Mucosa of rectum (tissue), 2 donors: ENCODE data around the gene NOS3.

ENCODE experiments used
- H3K27ac ChIP-seq, 2 donors: one replicate each; pipeline ENCODE4 v1.7.0; 2013; ENCODE audit warnings: inconsistent platforms in 2 of 2, low read depth in 2 of 2, low read length in 2 of 2
- H3K27me3 ChIP-seq, 2 donors: one replicate each; pipeline ENCODE4 v1.7.0; 2013; ENCODE audit warnings: low read length in 2 of 2; ENCODE audit not compliant: control insufficient read depth in 2 of 2, insufficient read depth in 2 of 2
- H3K36me3 ChIP-seq, 2 donors: one replicate each; pipeline ENCODE4 v1.7.0; 2013; ENCODE audit warnings: low read length in 2 of 2; ENCODE audit not compliant: control insufficient read depth in 2 of 2, insufficient read depth in 2 of 2
- H3K4me1 ChIP-seq, 2 donors: one replicate each; pipeline ENCODE4 v1.7.0; 2013; ENCODE audit warnings: low read length in 2 of 2, mild to moderate bottlenecking in 1 of 2; ENCODE audit not compliant: control insufficient read depth in 2 of 2, insufficient read depth in 2 of 2
- H3K4me3 ChIP-seq, 2 donors: one replicate each; pipeline ENCODE4 v1.7.0; 2013; ENCODE audit warnings: low read length in 2 of 2
- H3K9ac ChIP-seq, 2 donors: one replicate each; pipeline ENCODE4 v1.7.0; 2013; ENCODE audit warnings: low read length in 2 of 2, low read depth in 1 of 2, mild to moderate bottlenecking in 1 of 2
- H3K9me3 ChIP-seq, 2 donors: one replicate each; pipeline ENCODE4 v1.7.0; 2013; ENCODE audit warnings: low read length in 2 of 2; ENCODE audit not compliant: control insufficient read depth in 2 of 2
- donor health status: healthy.
- donor health status: Normal muscosa, but diverticular disease.

Gene NOS3

DNA sequence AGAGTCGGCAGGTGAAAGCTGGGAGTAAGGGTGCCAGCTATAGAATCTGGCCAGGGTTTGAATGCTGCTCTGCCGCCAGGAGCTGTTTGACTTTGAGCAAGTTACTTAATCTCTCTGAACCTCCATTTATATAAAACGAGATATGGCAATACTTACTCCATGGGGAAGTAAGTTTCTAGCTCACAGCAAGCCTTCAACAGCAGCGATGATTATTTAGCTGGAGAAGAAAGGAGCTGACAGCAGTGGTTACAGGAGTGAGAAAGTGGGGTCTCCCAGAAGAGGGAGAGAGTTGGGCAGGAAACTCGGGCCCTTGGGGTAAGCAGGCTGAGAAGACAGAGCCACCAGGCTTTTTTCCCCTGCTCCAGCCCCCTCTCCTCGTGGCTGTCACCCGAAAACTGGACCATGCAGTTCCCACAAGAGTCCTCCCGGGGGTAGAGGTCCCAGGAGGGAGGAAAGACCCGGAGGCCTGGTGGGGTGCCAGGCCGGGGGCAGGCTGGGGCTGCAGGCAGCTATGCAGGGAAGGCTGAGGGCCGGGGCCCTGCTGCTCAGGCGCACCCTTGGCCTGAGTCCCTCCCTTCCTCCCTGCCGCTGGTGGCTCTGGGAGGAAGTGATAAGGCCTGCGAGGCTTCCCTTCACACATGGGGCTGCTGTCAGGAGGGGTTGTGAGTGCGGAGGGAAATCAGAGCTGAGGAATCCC is 3.5 kb downstream of the NOS3 start:
- no peak overlapping the region for H3K9ac ChIP-seq
- no peaks in the 10 kb centered on the region for H3K4me1 ChIP-seq
- H3K27ac ChIP-seq: no peak overlapping the region
- H3K36me3 ChIP-seq: no peaks in the 10 kb centered on the region
- no peaks in the 10 kb centered on the region for H3K27me3 ChIP-seq
- H3K9me3 ChIP-seq: no peaks in the 10 kb centered on the region
- no peak overlapping the region for H3K4me3 ChIP-seq

DNA sequence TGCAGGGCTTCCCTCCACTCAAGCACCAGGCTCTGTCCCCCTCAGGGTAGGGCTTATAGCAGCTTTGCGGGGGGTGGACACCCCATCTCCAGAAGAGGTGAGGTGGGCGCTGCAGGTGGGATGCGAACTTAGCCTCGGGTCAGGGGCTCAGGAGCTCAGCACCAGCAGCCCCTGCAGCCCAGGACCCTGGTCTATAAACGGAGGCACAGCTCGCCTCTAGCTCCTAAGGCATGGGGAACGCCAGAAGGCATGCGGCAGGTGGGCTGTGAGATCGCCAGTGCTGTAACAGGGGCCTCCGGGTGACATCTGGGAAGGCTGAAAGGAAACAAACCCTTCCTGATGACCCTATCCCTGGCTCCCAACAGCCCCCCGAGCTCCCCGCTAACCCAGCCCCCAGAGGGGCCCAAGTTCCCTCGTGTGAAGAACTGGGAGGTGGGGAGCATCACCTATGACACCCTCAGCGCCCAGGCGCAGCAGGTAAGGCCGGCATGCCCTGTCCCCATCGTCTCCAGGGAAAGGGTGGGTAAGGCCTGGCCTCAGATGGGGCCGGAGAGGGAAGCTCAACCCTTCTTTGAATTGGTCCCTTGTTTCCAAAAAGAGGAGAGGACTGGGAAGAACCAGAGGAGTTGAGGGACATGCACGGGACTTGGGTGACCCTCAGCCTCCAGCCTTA is 4.2 kb downstream of the NOS3 start:
- no peak overlapping the region for H3K27ac ChIP-seq
- no peaks in the 10 kb centered on the region for H3K27me3 ChIP-seq
- no peak overlapping the region for H3K4me3 ChIP-seq

DNA sequence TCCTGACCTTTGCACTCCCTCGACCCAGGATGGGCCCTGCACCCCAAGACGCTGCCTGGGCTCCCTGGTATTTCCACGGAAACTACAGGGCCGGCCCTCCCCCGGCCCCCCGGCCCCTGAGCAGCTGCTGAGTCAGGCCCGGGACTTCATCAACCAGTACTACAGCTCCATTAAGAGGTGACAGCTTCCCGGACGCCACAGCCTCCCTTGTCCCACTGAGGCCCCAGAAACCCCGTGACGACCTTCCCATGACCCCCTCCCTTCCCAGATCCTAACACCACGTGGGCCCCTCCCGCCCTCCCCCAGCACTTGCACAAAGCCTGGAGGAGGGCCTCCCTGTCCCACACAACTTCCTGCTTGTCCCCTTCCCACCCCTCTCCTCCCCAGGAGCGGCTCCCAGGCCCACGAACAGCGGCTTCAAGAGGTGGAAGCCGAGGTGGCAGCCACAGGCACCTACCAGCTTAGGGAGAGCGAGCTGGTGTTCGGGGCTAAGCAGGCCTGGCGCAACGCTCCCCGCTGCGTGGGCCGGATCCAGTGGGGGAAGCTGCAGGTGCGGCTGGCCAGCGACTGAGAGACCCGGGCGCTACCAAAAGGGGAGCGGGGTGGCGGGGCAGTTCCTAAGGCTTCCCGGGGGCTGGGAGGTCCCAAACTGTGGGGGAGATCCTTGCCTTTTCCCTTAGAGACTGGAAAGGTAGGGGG is 5.7 kb downstream of the NOS3 start:
- Histone ChIP-seq H3K9me3 (no peaks in the 10 kb centered on the region), H3K27ac (no peak overlapping the region), H3K36me3 (no peaks in the 10 kb centered on the region), H3K9ac (no peak overlapping the region), H3K27me3 (no peaks in the 10 kb centered on the region), H3K4me1 (no peaks in the 10 kb centered on the region), H3K4me3 (no peak overlapping the region)

More for the DNA sequence above, 4.2 kb downstream of the NOS3 start:
- H3K4me1 ChIP-seq: no peaks in the 10 kb centered on the region
- H3K9ac ChIP-seq: no peak overlapping the region
- no peaks in the 10 kb centered on the region for H3K36me3 ChIP-seq
- H3K9me3 ChIP-seq: no peaks in the 10 kb centered on the region

DNA sequence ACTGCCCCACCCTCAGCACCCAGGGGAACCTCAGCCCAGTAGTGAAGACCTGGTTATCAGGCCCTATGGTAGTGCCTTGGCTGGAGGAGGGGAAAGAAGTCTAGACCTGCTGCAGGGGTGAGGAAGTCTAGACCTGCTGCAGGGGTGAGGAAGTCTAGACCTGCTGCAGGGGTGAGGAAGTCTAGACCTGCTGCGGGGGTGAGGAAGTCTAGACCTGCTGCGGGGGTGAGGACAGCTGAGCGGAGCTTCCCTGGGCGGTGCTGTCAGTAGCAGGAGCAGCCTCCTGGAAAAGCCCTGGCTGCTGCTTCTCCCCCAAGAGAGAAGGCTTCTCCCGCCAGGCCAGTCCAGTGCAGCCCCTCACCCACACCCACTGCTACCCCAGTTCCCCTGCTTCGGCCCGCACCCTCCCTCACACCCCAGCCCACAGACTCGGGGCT is 6.3 kb downstream of the NOS3 start:
- no peak overlapping the region for H3K9ac ChIP-seq

DNA sequence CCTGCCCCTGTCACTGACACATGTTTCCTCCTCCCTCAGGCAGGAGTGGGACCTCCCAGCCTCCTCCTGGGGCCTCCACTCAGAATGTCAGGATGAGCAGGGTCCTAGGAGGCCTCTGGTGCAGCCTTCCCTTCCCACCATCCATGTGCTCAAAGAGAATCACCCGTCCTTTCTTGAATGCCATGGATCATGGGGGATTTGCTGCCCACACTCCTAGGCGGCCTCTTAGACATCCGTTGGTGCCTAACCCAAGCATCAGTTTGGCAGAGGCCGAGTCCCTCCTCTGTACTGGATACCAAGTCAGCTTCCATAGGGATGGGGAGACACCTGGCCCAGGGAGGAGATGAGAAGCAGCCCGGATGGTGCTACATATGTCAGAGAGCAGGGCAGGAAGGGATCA is 7.0 kb downstream of the NOS3 start:
- no peak overlapping the region for H3K4me3 ChIP-seq

More for the DNA sequence above, 6.3 kb downstream of the NOS3 start:
- H3K9me3 ChIP-seq: no peaks in the 10 kb centered on the region
- no peaks in the 10 kb centered on the region for H3K27me3 ChIP-seq
- no peak overlapping the region for H3K27ac ChIP-seq
- no peak overlapping the region for H3K4me3 ChIP-seq
- no peaks in the 10 kb centered on the region for H3K4me1 ChIP-seq
- no peaks in the 10 kb centered on the region for H3K36me3 ChIP-seq

DNA sequence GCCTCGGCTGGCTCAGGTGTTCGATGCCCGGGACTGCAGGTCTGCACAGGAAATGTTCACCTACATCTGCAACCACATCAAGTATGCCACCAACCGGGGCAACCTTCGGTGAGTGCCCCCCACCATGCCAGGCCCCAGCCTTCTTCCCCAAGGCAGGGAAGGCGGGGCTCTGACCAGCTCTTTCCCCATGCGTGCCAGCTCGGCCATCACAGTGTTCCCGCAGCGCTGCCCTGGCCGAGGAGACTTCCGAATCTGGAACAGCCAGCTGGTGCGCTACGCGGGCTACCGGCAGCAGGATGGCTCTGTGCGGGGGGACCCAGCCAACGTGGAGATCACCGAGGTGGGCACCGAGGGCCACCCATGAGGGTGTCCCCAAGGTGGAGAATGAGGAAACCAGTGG is 7.5 kb downstream of the NOS3 start:
- H3K27ac ChIP-seq: no peak overlapping the region
- no peak overlapping the region for H3K4me3 ChIP-seq
- H3K9ac ChIP-seq: no peak overlapping the region
- H3K9me3 ChIP-seq: no peaks in the 10 kb centered on the region
- no peaks in the 10 kb centered on the region for H3K36me3 ChIP-seq
- H3K27me3 ChIP-seq: no peaks in the 10 kb centered on the region
- peaks cover 0 to under 1% of the 10 kb centered on the region in 2 donors for H3K4me1 ChIP-seq

More for the DNA sequence above, 7.0 kb downstream of the NOS3 start:
- Histone ChIP-seq H3K9me3 (no peaks in the 10 kb centered on the region), H3K4me1 (no peaks in the 10 kb centered on the region), H3K36me3 (no peaks in the 10 kb centered on the region), H3K9ac (no peak overlapping the region), H3K27me3 (no peaks in the 10 kb centered on the region), H3K27ac (no peak overlapping the region)

DNA sequence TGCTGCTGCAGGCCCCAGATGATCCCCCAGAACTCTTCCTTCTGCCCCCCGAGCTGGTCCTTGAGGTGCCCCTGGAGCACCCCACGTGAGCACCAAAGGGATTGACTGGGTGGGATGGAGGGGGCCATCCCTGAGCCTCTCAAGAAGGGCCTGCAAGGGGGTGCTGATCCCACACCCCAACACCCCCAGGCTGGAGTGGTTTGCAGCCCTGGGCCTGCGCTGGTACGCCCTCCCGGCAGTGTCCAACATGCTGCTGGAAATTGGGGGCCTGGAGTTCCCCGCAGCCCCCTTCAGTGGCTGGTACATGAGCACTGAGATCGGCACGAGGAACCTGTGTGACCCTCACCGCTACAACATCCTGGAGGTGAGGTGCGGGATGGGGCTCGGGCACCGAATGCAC is 8.2 kb downstream of the NOS3 start:
- Histone ChIP-seq H3K36me3 (no peaks in the 10 kb centered on the region), H3K9me3 (no peaks in the 10 kb centered on the region), H3K27me3 (no peaks in the 10 kb centered on the region), H3K4me3 (no peak overlapping the region), H3K4me1 (peaks cover 0 to 3% of the 10 kb centered on the region in 2 donors), H3K27ac (no peak overlapping the region), H3K9ac (no peak overlapping the region)

DNA sequence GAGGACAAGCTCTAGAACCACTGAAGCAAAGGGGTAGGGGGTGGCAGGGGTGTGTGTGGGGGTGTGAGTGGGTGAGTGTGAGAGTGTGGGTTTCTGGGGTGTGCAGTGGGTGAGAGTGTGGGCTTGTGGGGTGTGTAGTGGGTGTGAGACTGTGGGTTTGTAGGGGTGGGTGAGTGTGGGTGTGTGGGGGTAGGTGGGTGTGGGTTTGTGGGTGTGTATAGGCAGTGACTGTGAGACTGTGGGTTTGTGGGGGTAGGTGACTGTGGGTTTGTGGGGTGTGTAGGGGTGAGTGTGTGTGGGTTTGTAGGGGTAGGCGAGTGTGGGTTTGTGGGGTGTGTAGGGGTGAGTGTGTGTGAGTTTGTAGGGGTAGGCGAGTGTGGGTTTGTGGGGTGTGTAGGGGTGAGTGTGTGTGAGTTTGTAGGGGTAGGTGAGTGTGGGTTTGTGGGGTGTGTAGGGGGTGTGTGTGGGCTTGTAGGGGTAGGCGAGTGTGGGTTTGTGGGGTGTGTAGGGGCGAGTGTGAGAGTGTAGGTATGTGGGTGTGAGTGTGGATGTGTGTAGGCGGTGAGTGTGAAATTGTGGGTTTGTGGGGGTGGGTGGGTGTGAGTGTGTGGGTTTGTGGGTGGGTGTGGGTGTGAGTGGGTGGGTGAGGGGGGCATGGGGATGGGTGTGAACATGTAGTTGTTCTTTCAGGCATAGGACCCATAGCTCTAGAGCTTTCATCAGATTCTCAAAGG is 8.8 kb downstream of the NOS3 start:
- H3K4me3 ChIP-seq: no peak overlapping the region
- H3K27me3 ChIP-seq: no peaks in the 10 kb centered on the region
- peaks cover 0 to 3% of the 10 kb centered on the region in 2 donors for H3K4me1 ChIP-seq
- no peaks in the 10 kb centered on the region for H3K9me3 ChIP-seq
- H3K27ac ChIP-seq: no peak overlapping the region
- no peaks in the 10 kb centered on the region for H3K36me3 ChIP-seq
- no peak overlapping the region for H3K9ac ChIP-seq

DNA sequence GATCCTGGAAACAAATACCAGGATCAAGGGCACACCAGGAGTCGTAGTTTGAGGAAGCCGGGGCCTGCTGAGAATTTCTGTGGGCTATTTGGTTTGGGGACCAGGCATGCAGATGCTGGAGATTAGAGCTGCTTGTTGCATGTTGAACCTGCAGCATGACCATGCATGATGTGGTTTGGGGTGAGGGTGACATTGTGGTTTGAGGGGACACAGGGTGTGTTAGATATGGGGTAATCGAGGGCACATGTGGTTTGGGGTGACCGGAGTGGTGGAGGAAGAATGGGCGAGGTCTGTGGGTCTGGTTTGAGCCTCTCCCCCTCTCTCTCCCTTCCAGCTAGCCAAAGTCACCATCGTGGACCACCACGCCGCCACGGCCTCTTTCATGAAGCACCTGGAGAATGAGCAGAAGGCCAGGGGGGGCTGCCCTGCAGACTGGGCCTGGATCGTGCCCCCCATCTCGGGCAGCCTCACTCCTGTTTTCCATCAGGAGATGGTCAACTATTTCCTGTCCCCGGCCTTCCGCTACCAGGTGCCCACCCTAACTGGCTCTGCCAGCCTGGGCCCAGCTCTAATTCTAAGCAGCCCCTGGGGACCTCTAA is 10.2 kb downstream of the NOS3 start:
- H3K9ac ChIP-seq: no peak overlapping the region
- no peak overlapping the region for H3K4me3 ChIP-seq
- H3K4me1 ChIP-seq: peaks cover 0 to 3% of the 10 kb centered on the region in 2 donors
- no peak overlapping the region for H3K27ac ChIP-seq
- H3K27me3 ChIP-seq: no peaks in the 10 kb centered on the region
- H3K9me3 ChIP-seq: no peaks in the 10 kb centered on the region
- no peaks in the 10 kb centered on the region for H3K36me3 ChIP-seq
